Loucy (cell line): ENCODE results near the gene QPCT.

Source experiments
- EZH2phosphoT487 ChIP-seq: fragments of 200-600 bp; IDR thresholded peaks from 2 replicates; pipeline ENCODE4 v1.6.1; 2018; ENCODE audit warnings: antibody characterized with exemption, mild to moderate bottlenecking, moderate library complexity, borderline replicate concordance
- TF ChIP-seq, protein P1 (sequence below): fragments of 200-600 bp; sonication (generic); conservative IDR thresholded peaks from 2 replicates; pipeline ENCODE4 v1.5.1; 2014; ENCODE audit warnings: mild to moderate bottlenecking, antibody characterized with exemption, low read length

GRCh38 chr2:37335604-37336003, 8.8 kb upstream of the QPCT start:
- TF ChIP-seq EZH2phosphoT487 = no peak
- TF ChIP-seq, protein P1, sequence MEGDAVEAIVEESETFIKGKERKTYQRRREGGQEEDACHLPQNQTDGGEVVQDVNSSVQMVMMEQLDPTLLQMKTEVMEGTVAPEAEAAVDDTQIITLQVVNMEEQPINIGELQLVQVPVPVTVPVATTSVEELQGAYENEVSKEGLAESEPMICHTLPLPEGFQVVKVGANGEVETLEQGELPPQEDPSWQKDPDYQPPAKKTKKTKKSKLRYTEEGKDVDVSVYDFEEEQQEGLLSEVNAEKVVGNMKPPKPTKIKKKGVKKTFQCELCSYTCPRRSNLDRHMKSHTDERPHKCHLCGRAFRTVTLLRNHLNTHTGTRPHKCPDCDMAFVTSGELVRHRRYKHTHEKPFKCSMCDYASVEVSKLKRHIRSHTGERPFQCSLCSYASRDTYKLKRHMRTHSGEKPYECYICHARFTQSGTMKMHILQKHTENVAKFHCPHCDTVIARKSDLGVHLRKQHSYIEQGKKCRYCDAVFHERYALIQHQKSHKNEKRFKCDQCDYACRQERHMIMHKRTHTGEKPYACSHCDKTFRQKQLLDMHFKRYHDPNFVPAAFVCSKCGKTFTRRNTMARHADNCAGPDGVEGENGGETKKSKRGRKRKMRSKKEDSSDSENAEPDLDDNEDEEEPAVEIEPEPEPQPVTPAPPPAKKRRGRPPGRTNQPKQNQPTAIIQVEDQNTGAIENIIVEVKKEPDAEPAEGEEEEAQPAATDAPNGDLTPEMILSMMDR = no peak
